IPS-NIHi7 (cell line): ENCODE data around the gene MANF.

Source experiments
- DNase-seq: peaks from one replicate; pipeline ENCODE4 v3.0.0; 2012; ENCODE audit warnings: mixed read lengths; ENCODE audit errors: extremely low spot score

The MANF gene

GRCh38 chr3:51390246-51391074 is 5.4 kb downstream of the MANF start:
- DNase-seq = no peak

DNA sequence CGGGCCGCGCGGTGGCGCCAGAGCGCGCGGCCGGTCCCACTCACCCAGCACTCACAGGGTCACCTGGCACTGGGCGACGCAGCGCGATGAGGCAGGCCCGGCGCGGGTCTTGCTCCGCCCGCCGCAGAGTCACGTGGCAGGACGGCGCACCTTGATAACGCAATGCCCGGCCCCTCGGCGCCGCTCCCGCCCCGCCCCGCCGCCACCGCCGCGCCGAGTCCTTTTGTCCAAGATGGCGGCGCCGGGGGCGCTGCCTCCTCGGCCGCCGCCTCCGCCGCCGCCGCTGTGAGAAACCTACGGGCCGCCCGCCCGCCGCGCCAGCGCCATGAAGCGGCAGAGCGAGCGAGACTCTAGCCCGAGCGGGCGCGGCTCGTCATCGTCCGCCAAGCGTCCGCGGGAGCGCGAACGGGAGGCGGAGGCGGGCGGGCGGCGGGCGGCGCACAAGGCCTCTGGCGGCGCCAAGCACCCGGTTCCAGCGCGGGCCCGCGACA is 6.0 kb downstream of the MANF start, which contains the start of gene RBM15B:
Gene RBM15B (plus strand): TSS at position 211 of the 491 bp plus-strand sequence. CDS start 115 bp downstream, at position 326.
- DNase-seq = peak; percentile 96

DNA sequence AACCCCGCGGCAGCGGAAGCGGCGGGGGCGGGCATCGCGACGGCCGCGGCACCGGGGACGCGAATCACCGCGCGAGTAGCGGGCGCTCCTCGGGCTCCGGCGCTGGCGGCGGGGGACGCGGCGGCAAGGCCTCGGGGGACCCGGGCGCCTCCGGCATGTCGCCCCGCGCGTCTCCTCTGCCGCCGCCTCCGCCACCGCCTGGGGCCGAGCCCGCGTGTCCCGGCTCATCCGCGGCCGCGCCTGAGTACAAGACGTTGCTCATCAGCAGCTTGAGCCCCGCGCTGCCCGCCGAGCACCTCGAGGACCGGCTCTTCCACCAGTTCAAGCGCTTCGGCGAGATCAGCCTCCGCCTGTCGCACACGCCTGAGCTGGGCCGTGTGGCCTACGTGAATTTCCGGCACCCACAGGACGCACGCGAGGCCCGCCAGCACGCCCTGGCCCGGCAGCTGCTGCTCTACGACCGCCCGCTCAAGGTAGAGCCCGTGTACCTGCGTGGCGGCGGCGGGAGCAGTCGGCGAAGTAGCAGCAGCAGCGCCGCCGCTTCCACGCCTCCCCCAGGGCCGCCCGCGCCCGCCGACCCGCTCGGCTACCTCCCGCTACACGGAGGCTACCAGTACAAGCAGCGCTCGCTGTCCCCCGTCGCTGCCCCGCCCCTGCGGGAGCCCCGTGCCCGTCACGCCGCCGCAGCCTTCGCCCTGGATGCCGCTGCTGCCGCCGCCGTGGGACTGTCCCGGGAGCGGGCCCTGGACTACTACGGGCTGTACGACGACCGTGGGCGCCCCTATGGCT is 6.7 kb downstream of the MANF start:
- DNase-seq = peak; percentile 28

DNA sequence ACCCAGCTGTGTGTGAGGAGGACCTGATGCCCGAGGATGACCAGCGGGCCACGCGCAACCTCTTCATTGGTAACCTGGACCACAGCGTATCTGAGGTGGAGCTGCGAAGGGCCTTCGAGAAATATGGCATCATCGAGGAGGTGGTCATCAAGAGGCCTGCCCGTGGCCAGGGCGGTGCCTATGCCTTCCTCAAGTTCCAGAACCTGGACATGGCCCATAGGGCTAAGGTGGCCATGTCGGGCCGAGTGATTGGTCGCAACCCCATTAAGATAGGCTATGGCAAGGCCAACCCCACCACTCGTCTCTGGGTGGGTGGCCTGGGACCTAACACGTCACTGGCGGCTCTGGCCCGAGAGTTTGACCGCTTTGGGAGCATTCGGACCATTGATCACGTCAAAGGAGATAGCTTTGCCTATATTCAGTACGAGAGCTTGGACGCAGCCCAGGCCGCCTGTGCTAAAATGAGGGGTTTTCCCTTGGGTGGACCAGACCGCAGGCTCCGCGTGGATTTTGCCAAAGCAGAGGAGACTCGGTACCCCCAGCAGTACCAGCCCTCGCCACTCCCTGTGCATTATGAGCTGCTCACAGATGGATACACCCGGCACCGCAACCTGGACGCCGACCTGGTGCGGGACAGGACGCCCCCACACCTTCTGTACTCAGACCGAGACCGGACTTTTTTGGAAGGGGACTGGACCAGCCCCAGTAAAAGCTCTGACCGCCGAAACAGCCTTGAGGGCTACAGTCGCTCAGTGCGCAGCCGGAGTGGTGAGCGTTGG is 7.5 kb downstream of the MANF start:
- no peak for DNase-seq

DNA sequence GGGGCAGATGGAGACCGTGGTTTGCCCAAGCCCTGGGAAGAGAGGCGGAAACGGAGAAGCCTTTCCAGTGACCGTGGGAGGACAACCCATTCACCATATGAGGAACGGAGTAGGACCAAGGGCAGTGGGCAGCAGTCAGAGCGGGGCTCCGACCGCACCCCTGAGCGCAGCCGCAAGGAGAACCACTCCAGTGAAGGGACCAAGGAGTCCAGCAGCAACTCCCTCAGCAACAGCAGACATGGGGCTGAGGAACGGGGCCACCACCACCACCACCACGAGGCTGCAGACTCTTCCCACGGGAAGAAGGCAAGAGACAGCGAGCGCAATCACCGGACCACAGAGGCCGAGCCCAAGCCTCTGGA is 8.0 kb downstream of the MANF start:
- DNase-seq = no peak

GRCh38 chr3:51393564-51393963 is 8.5 kb downstream of the MANF start:
- DNase-seq = no peak

DNA sequence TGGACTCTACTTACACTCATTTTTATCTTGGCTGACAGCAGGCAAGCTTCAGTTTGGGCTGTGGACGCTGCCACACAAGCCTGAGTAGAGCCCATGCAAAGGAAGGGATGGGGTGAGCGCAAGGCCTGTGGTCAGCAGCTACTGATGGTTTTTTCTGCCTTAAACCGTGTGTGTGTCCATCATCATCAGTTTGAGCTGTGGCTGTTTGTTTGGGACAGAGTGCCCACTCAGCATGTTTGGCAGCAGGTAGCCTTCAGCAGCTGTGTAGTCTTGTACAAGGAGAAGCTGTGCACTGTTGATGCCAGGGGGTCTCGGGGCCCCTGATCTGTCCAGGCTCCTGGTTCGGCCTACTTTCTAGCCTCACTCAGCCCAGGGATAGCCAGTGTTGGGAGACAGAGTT is 9.4 kb downstream of the MANF start:
- DNase-seq = no peak

- no peak for DNase-seq
Measured at GRCh38 chr3:51395493-51396213, 10.6 kb downstream of the MANF start.

- DNase-seq = no peak
Measured at GRCh38 chr3:51396401-51396800, 11.3 kb downstream of the MANF start.

DNA sequence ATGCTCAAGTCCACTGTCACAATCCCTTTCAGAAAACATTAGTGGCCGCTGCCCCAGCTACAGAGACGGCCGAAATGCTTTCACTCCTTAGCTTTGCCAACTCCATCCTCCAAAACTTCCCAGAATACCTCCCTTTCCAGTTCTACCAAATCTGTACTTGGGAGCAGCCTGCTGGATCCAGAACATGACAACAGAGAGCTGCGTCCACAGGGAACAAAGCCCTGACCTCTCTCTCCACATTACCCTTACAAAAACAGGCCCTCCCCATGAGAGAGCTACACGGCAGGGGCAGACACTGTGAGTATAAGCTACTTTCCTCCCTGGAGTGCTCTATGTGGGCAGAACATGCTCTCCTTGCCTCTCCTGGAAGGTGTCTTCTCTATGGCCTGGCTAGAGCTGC is 12.3 kb downstream of the MANF start:
- no peak for DNase-seq

- no peak for DNase-seq
Measured at GRCh38 chr3:51398595-51399310, 13.7 kb downstream of the MANF start.

DNA sequence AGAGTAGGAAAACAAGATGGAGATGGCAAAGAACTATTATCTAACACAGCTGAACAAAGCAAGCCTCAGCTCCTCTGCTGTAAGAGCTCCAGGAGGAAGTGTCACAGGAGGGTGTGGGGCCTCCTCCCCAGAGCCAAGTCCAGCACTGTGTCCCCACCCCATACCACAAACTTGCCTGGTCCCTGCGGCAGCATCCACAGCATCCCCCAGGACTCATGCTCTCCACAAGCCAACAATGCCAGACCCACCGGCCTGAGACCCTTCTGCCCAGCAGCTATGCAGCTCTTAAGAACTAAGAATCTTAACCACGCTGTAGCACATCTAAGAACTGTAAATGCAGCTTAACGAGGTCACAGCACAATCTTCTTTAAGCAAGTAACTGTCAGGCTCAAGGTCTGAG is 15.1 kb downstream of the MANF start:
- DNase-seq = no peak

DNA sequence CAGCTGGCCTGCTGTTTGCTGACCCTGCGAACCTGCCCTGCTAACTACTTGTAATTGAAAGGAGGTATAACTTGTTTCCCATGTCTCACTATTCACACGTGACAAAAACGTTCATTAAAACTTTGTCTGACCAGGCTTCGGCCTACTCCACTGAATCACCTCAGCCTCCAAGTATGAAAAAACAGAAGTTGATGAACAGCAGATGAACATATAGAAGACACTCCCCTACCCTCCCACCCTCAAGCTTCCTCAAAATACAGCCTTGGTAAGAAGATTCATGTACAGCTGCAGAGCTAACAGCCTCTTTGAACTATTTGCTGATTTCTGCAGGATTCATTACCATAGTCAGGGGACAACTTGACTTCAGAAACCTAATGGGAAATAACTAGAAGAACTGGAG is 16.6 kb downstream of the MANF start:
- DNase-seq = no peak

GRCh38 chr3:51403675-51404074 is 18.6 kb downstream of the MANF start:
- no peak for DNase-seq

DNA sequence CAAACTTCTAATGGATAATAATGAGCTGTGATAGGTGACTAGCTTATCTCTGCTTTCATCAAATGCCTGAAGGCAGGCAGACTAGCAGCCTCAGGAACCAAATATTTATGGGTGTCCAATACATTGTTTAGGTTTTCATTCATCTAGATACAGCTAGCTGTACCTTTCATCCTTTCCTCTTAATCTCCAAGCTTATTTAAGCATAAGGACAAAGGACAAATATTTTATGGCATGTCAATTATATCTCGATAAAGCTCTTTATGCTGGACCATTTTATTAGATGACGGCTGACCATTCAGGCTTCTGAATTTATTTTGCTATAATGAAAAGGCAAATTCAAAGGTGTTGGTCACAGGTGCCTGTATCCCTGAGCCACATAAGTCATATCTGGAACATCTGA is 22.9 kb downstream of the MANF start:
- no peak for DNase-seq

GRCh38 chr3:51408813-51409212 is 23.7 kb downstream of the MANF start:
- no peak for DNase-seq

DNA sequence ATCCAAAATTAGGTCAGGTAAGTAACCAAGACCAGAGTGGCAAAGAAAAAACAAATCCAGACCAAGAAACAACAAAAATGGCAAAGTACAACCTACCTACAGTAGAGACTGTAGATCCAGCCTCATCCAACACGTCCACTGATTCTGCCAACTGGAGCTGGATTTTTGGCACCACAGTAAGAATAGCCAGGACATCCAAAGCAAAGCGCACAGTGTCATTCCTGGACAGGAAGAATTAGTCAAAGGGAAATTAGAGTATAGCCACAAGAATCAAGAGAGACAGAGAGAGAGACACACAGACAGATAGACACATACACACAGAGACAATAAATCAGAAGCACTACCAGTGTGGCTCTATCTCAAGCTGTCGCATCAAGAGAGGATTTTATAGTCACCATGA is 37.1 kb downstream of the MANF start:
- DNase-seq = no peak

GRCh38 chr3:51426921-51427320 is 41.8 kb downstream of the MANF start:
- no peak for DNase-seq

DNA sequence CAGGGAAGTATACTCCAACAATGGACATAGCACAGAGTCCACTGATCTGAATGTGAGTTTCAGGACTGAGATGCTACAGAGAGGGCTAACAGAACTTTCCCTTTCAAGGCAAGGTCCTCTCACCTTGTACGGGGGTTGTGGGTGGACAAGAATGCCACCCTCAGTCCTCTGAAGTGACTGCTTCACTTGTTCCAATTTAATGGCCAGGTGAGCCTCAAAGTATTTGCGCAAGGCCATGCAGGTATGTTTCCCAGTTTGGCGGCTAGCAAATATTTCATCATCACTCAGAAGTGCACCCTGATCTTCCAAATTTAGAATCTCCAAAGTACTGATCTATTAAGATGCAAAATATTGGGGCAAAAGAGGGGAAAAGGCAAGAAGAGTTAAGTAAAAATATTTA is 44.0 kb downstream of the MANF start:
- DNase-seq = no peak

DNA sequence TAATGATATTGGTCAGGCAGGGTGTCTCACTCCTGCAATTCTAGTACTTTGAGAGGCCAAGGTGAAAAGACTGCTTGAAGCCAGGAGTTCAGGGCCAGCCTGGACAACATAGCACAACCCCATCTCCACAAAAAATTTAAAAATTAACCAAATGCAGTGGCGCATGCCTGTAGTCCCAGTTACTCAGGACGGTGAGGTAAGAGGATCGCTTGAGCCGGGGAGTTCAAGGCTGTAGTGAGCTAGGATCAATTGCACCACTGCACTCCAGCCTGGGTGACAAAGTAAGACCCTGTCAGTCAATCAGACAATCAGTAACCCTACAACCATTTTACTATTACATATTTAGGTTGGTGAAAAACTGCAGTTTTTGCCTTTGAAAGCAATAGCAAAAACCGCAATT is 49.0 kb downstream of the MANF start:
- DNase-seq = no peak
